Activated T-cell treated with anti-CD3 and anti-CD28 coated beads, Interleukin-2, amount 50 U/mL, for 24 hours (primary cell): Measurements from ENCODE around the gene GGACT.

Experiments
- DNase-seq: peaks from one replicate; pipeline ENCODE4 v3.0.0-alpha.2; 2020
- H3K27ac Mint-ChIP-seq: 2 replicates; pipeline ENCODE4 v1.8.0; 2020; ENCODE audit warnings: mild to moderate bottlenecking, mixed read lengths
- H3K27me3 Mint-ChIP-seq: 2 replicates; pipeline ENCODE4 v1.8.0; 2020; ENCODE audit warnings: mixed read lengths
- H3K36me3 Mint-ChIP-seq: 2 replicates; pipeline ENCODE4 v1.8.0; 2020; ENCODE audit warnings: low read depth, mixed read lengths
- H3K4me1 Mint-ChIP-seq: 2 replicates; pipeline ENCODE4 v1.8.0; 2020; ENCODE audit warnings: low read depth, mixed read lengths
- H3K4me3 Mint-ChIP-seq: 2 replicates; pipeline ENCODE4 v1.8.0; 2020; ENCODE audit warnings: mild to moderate bottlenecking, moderate library complexity, mixed read lengths
- H3K9me3 Mint-ChIP-seq: 2 replicates; pipeline ENCODE4 v1.8.0; 2020; ENCODE audit warnings: mixed read lengths

The GGACT gene

DNA sequence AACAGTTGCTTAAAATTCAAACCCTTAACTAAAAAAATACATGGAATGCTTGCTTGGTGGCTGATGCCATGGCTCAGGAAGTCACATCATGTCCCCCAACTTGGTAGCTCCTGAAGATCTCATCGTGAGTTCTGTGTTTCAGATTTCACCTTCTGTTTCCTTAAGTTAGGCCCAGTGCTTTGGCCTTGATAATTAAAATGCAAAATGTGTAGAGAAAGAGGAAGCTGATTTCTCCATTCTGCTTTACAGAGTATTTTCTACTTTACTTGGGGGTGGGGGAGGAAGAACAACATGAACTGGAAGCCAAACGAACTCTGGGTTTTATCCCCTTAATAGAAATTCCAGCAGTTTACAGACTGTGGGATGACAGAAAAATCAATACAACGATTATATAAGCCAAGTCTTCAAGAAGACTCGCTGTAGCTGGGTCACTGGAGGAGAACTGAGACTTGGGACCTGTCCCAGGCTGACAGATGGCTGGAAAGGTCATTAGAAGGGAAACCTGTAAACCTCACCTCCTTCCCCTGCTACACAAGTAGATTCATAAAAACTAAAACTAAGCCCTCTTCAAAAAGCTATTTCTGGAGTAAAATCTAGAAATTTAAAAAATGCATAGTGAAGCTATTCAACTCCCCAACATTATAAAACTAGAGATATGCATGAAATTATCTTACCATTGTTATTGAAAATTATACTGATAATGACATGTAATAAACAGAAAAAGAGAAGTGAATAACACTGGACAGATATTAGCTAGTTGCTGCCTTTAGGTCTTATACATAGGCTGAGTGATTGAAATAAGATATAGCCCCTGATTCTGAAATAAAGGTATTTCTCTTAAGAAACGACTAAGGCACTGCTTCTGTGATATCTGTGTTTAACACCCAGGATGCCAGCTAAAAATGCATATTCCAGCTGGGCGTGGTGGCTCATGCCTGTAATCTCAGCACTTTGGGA, 22.1 kb upstream of the GGACT start:
- Mint-ChIP-seq H3K27ac (no peak overlapping the region), H3K9me3 (no peaks in the 10 kb centered on the region), H3K27me3 (no peaks in the 10 kb centered on the region), H3K4me3 (no peak overlapping the region), H3K36me3 (peaks cover 47% of the 10 kb centered on the region), H3K4me1 (peaks cover 16% of the 10 kb centered on the region)
- no peak for DNase-seq

DNA sequence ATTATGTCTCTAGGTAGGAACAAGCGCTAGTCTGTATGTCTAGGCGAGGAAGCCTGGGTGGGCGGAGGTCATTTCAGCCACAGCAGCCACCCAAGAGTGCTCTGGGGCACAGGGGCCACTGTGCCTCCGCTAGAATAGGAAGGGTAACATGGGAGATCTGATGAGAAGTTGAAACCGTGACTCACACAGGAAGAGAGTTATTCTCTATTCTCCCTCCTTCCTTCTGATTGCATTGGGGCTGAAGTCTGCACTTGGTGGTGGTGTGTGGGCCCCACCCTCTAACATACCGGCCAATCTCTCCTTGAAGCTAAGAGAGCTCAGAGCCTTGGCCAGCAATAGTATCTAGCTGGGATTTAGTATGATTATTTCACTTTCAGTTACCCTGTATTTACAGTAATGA, 20.3 kb upstream of the GGACT start:
- Mint-ChIP-seq H3K4me3 (no peak overlapping the region), H3K27ac (peak overlapping the region; percentile 35), H3K27me3 (no peaks in the 10 kb centered on the region), H3K36me3 (peaks cover 58% of the 10 kb centered on the region), H3K4me1 (peaks cover 16% of the 10 kb centered on the region), H3K9me3 (no peaks in the 10 kb centered on the region)
- no peak for DNase-seq

DNA sequence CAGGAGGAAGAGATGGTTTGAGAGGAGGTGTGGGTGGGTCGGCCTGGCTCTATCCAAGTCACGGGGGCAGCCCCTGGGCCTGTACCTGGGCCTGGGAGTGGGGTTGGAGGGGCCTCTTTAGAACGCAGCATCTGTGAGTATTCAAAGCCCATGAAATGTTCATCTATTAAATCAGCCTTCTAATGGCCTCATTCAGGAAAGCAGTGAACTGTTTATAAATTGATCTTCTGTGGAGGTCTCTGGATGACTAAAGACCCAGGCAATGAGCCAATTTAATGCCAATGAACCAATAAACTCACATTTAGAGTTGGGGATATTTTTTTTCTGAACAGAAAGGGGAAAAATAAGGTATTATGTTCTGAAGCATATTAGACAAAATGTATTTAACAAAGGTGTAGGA, 19.9 kb upstream of the GGACT start:
- H3K9me3 Mint-ChIP-seq = no peaks in the 10 kb centered on the region
- H3K27ac Mint-ChIP-seq = peak overlapping the region; percentile 35
- peaks cover 16% of the 10 kb centered on the region for H3K4me1 Mint-ChIP-seq
- peaks cover 62% of the 10 kb centered on the region for H3K36me3 Mint-ChIP-seq
- H3K27me3 Mint-ChIP-seq = no peaks in the 10 kb centered on the region
- no peak for DNase-seq
- no peak overlapping the region for H3K4me3 Mint-ChIP-seq

- Mint-ChIP-seq H3K27me3 (no peaks in the 10 kb centered on the region), H3K27ac (no peak overlapping the region), H3K4me1 (peaks cover 12% of the 10 kb centered on the region), H3K4me3 (no peak overlapping the region), H3K36me3 (peaks cover 37% of the 10 kb centered on the region), H3K9me3 (no peaks in the 10 kb centered on the region)
- no peak for DNase-seq
These were observed 16.5 kb upstream of the GGACT start for GRCh38 chr13:100604918-100605710.

- Mint-ChIP-seq H3K27ac (no peak overlapping the region), H3K4me3 (no peak overlapping the region), H3K4me1 (no peaks in the 10 kb centered on the region), H3K36me3 (peaks cover 26% of the 10 kb centered on the region), H3K27me3 (no peaks in the 10 kb centered on the region), H3K9me3 (no peaks in the 10 kb centered on the region)
- no peak for DNase-seq
These were observed 14.0 kb upstream of the GGACT start for GRCh38 chr13:100602493-100603111.

DNA sequence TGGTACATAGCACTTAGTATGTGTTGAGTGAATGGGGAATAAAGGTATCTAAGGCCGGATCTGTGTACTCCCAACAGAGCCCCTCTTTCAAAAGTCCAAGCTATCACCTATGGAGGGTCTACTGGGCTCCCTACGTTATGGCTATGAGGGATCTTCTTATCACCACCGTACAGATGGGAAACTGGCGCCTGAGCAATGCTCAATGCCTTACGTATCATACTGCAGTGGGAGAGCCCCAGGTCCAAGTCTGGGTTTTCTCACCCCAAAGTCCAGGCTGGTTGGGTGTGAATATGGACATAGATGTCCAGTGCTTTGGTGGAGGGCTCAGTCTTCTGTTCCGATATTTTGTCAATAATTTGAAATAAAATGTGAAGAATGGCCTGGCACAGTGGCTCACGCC, 13.1 kb upstream of the GGACT start:
- H3K27me3 Mint-ChIP-seq = no peaks in the 10 kb centered on the region

DNA sequence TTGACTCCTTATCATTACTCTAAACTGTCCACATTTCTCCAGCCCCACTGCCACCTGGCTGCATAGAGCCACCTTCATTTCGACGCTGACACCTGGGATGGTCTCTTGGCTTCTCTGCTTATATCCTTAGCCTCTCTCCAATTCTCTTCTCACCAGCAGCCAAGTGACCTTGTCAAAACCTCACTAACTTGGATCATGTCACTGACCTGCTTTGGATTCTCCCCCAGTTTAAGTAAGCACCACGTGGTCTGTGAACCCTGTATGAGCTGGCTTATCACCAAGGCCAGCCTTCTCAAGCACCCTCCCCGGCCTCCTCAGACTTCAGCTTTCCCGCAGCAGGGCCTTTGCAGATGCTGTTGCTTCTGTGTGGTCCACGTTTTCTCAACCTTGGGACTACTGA, 12.3 kb upstream of the GGACT start:
- Mint-ChIP-seq H3K27ac (no peak overlapping the region), H3K4me1 (no peaks in the 10 kb centered on the region), H3K4me3 (no peak overlapping the region), H3K27me3 (no peaks in the 10 kb centered on the region), H3K9me3 (no peaks in the 10 kb centered on the region), H3K36me3 (peaks cover 16% of the 10 kb centered on the region)
- no peak for DNase-seq

More for the DNA sequence above, 13.1 kb upstream of the GGACT start:
- no peak for DNase-seq
- Mint-ChIP-seq H3K27ac (no peak overlapping the region), H3K4me3 (no peak overlapping the region), H3K36me3 (peaks cover 21% of the 10 kb centered on the region), H3K9me3 (no peaks in the 10 kb centered on the region), H3K4me1 (no peaks in the 10 kb centered on the region)

GRCh38 chr13:100600461-100600860, 11.9 kb upstream of the GGACT start:
- no peak overlapping the region for H3K4me3 Mint-ChIP-seq
- no peak for DNase-seq
- H3K27me3 Mint-ChIP-seq = no peaks in the 10 kb centered on the region
- no peaks in the 10 kb centered on the region for H3K9me3 Mint-ChIP-seq
- H3K27ac Mint-ChIP-seq = no peak overlapping the region
- peaks cover 13% of the 10 kb centered on the region for H3K36me3 Mint-ChIP-seq
- no peaks in the 10 kb centered on the region for H3K4me1 Mint-ChIP-seq

DNA sequence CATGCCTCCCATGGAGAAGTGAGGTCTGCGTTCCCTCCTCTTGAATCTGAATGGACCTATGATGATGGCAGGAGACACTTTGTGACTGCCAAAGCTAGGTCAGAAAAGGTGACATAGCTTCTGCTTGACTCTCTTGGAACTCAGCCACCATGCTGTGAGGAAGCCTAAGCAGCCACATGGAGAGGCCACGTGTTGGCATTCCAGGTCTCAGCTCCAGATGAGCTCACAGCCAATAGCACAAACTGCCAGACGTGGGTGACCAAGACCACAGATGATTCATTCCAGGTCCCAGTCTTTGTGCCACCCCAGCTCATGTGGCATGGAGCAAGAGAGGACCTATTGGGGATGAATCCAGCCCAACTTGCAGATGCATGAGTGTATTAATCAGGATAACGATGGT, 8.7 kb upstream of the GGACT start:
- H3K4me1 Mint-ChIP-seq = no peaks in the 10 kb centered on the region
- H3K27ac Mint-ChIP-seq = no peak overlapping the region
- no peaks in the 10 kb centered on the region for H3K36me3 Mint-ChIP-seq
- H3K4me3 Mint-ChIP-seq = no peak overlapping the region
- H3K9me3 Mint-ChIP-seq = no peaks in the 10 kb centered on the region
- no peaks in the 10 kb centered on the region for H3K27me3 Mint-ChIP-seq
- no peak for DNase-seq

GRCh38 chr13:100596516-100596915, 7.9 kb upstream of the GGACT start:
- Mint-ChIP-seq H3K27ac (no peak overlapping the region), H3K9me3 (no peaks in the 10 kb centered on the region)

GRCh38 chr13:100594731-100595130, 6.1 kb upstream of the GGACT start:
- H3K9me3 Mint-ChIP-seq = no peaks in the 10 kb centered on the region
- no peak overlapping the region for H3K4me3 Mint-ChIP-seq
- no peaks in the 10 kb centered on the region for H3K36me3 Mint-ChIP-seq
- no peak for DNase-seq
- H3K4me1 Mint-ChIP-seq = no peaks in the 10 kb centered on the region
- no peaks in the 10 kb centered on the region for H3K27me3 Mint-ChIP-seq
- H3K27ac Mint-ChIP-seq = no peak overlapping the region

More at GRCh38 chr13:100596516-100596915, 7.9 kb upstream of the GGACT start:
- H3K4me1 Mint-ChIP-seq = no peaks in the 10 kb centered on the region
- DNase-seq = no peak
- H3K27me3 Mint-ChIP-seq = no peaks in the 10 kb centered on the region
- no peak overlapping the region for H3K4me3 Mint-ChIP-seq
- no peaks in the 10 kb centered on the region for H3K36me3 Mint-ChIP-seq

GRCh38 chr13:100594255-100594654, 5.7 kb upstream of the GGACT start:
- no peaks in the 10 kb centered on the region for H3K27me3 Mint-ChIP-seq
- H3K27ac Mint-ChIP-seq = no peak overlapping the region
- H3K4me1 Mint-ChIP-seq = peaks cover 1% of the 10 kb centered on the region
- H3K4me3 Mint-ChIP-seq = no peak overlapping the region
- no peak for DNase-seq
- H3K9me3 Mint-ChIP-seq = no peaks in the 10 kb centered on the region
- no peaks in the 10 kb centered on the region for H3K36me3 Mint-ChIP-seq

DNA sequence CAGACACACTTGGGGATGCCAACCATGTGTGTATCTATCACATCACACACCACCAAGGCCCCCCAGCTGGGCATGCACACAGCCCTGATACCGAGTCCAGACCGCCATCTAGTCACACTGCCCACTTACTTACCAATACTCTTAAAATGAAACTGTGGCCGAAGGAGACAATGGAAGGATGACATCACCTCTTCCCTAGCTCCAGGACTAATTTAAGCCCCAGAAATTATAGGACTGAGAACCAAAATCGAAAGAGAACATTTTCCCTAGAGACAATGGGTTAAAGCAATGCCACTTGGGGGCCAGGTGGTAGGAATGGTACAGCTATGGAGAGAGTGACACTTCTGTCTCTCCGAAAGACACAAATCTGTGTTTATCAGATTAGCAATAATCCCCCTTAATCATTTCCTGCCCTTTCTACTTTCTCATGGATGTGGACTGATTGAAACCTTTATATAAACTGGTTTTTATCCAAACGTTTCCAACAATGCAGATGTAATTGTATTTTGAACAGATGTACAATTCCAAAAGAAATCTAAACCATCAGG, 663 bp upstream of the GGACT start:
- peaks cover 36% of the 10 kb centered on the region for H3K4me1 Mint-ChIP-seq
- peak overlapping the region; percentile 91 for H3K27ac Mint-ChIP-seq
- DNase-seq = no peak
- H3K9me3 Mint-ChIP-seq = no peaks in the 10 kb centered on the region
- no peaks in the 10 kb centered on the region for H3K36me3 Mint-ChIP-seq
- no peaks in the 10 kb centered on the region for H3K27me3 Mint-ChIP-seq
- H3K4me3 Mint-ChIP-seq = peak overlapping the region; percentile 72

- DNase-seq = no peak
- Mint-ChIP-seq H3K27ac (peak overlapping the region; percentile 59), H3K4me3 (no peak overlapping the region), H3K4me1 (peaks cover 51% of the 10 kb centered on the region), H3K36me3 (peaks cover 17% of the 10 kb centered on the region), H3K9me3 (no peaks in the 10 kb centered on the region), H3K27me3 (no peaks in the 10 kb centered on the region)
These were observed 3.7 kb downstream of the GGACT start for GRCh38 chr13:100584896-100585295.
